Spleen (tissue), 11 donors: ENCODE results near the gene GALNT18. TPM values are rescaled to one million over a fixed set of nuclear protein-coding genes. Genes with fewer than 3 reads are reported as not detected.

Source experiments
- DNase-seq: peaks from one replicate; pipeline ENCODE4 v3.0.0-alpha.2; 2020
- H3K27ac ChIP-seq, 8 donors: fragments of 200-600 bp; sonication (generic) in 7 of 8; 1 replicate in 4 of 8; 2 replicates in 4 of 8; pipeline versions ENCODE4 v1.5.0 to v1.8.0; 2016 to 2021; ENCODE audit warnings: inconsistent platforms in 4 of 8, mild to moderate bottlenecking in 4 of 8, moderate library complexity in 1 of 8
- H3K27me3 ChIP-seq, 7 donors: fragments of 200-600 bp; sonication (generic) in 6 of 7; replicated peaks in 1 of 7; 1 replicate in 4 of 7; 2 replicates in 3 of 7; pipeline versions ENCODE4 v1.5.0 to v1.8.0; 2016 to 2021; ENCODE audit warnings: inconsistent platforms in 3 of 7, mild to moderate bottlenecking in 1 of 7
- H3K36me3 ChIP-seq, 6 donors: fragments of 200-600 bp; sonication (generic) in 5 of 6; 1 replicate in 4 of 6; 2 replicates in 2 of 6; pipeline versions ENCODE4 v1.5.0 to v1.8.0; 2016 to 2021; ENCODE audit warnings: inconsistent platforms in 2 of 6
- H3K4me1 ChIP-seq, 6 donors: fragments of 200-600 bp; sonication (generic) in 5 of 6; 1 replicate in 3 of 6; 2 replicates in 3 of 6; pipeline versions ENCODE4 v1.5.0 to v1.8.0; 2016 to 2021; ENCODE audit warnings: inconsistent platforms in 3 of 6
- H3K4me3 ChIP-seq, 8 donors: fragments of 200-600 bp; sonication (generic) in 7 of 8; 1 replicate in 4 of 8; 2 replicates in 4 of 8; pipeline versions ENCODE4 v1.5.0 to v1.8.0; 2016 to 2021; ENCODE audit warnings: inconsistent platforms in 4 of 8, mild to moderate bottlenecking in 4 of 8, moderate library complexity in 2 of 8
- H3K9me3 ChIP-seq, 8 donors: fragments of 200-600 bp; sonication (generic) in 7 of 8; 1 replicate in 4 of 8; 2 replicates in 4 of 8; pipeline versions ENCODE4 v1.5.0 to v1.8.0; 2016 to 2021; ENCODE audit warnings: inconsistent platforms in 4 of 8
- CTCF ChIP-seq, 11 experiments: fragments of 200-600 bp in 7 of 11; fragments of 450-650 bp in 4 of 11; sonication (generic) in 4 of 11; IDR thresholded peaks in 8 of 11; conservative IDR thresholded peaks in 3 of 11; 1 replicate in 7 of 11; 2 replicates in 4 of 11; pipeline versions ENCODE4 v1.4.0 to v1.8.0; 2016 to 2021; ENCODE audit warnings: antibody characterized with exemption in 11 of 11, inconsistent platforms in 4 of 11, mild to moderate bottlenecking in 1 of 11
- POLR2A ChIP-seq, 3 donors: fragments of 450-650 bp; IDR thresholded peaks; one replicate each; pipeline ENCODE4 v1.5.1; 2017; ENCODE audit warnings: antibody characterized with exemption in 3 of 3, mild to moderate bottlenecking in 1 of 3
- POLR2AphosphoS5 ChIP-seq, 3 donors: sonication (generic); formaldehyde crosslinking; IDR thresholded peaks; one replicate each; pipeline ENCODE4 v1.5.1; 2017; ENCODE audit warnings: antibody characterized with exemption in 3 of 3
- WGBS, 5 donors: extraction: QIAGEN DNeasy Blood & Tissue Kit in 3 of 5; methylation state at CpG; one replicate each; pipeline versions ENCODE4 v1.1.5 to v1.1.7; 2013 to 2018; 5-methylcytosine and 5-hydroxymethylcytosine counted together
- intact Hi-C: fragments of 100-400 bp; cut with DNase I; formaldehyde crosslinking; loops from one replicate; pipeline ENCODE4 v1.15.0; 2023; ENCODE audit warnings: low total_unique reads
- polyA plus RNA-seq, 3 donors: library from polyadenylated mRNA; stranded (reverse); fragments of 200-250 nt; gene quantifications; one replicate each; pipeline ENCODE4 v1.2.1, GENCODE V29; 2013
- total RNA-seq, 7 donors: library from RNA; depleted of rRNA in 3 of 7; stranded (reverse); fragments of >200 nt in 3 of 7; fragmentation: NEBNext Ultra II Directional in 4 of 7; extraction: Animal tissue kit (Norgen Biotek cat#: 25700) in 4 of 7; gene quantifications; one replicate each; pipeline versions ENCODE4 v1.1.0 to v1.2.1, GENCODE V29; 2016 to 2021
- donor health status: healthy with polysubstance abuse.
- donor health status: DM: no; HTN: no; CAD: no; lungs with moderate emphysema.
- donor health status: DM: no; HTN: no; CAD: no.
- donor health status: Bipolar disorder and iron deficiency.
- donor health status: healthy.
- donor health status: DM: no; HTN: no; CAD: no.
- donor health status: DM: yes; HTN: yes; CAD: no.

Gene GALNT18
- total and polyA plus RNA-seq, 10 donors, result 0.87 to 6.9 (median 3.9) TPM

GRCh38 chr11:11565636-11566035 lies 56.2 kb downstream of the GALNT18 start:
- DNase-seq, result no peak
- 27 to 53% (median 33%) methylated on average over 2 of the region's 2 CpGs for WGBS, 5 donors
- no peaks in the 10 kb centered on the region for H3K36me3 ChIP-seq
- intact Hi-C loops, result no loop called here
- TF ChIP-seq POLR2AphosphoS5 (IDR thresholded peaks at IDR 0.05), result no peak
- TF ChIP-seq CTCF (IDR thresholded peaks at IDR 0.05 in 8 of 11, conservative IDR thresholded peaks at IDR 0.05 in 3 of 11), result no peak
- no peak for TF ChIP-seq POLR2A (IDR thresholded peaks at IDR 0.05)
- H3K4me3 ChIP-seq, result no peak overlapping the region
- H3K9me3 ChIP-seq, result no peaks in the 10 kb centered on the region
- peaks cover 0 to 8% (median 0%) of the 10 kb centered on the region in 7 donors for H3K27me3 ChIP-seq
- no peak overlapping the region for H3K27ac ChIP-seq
- H3K4me1 ChIP-seq, result peaks cover 0 to 10% (median 3%) of the 10 kb centered on the region in 6 donors

GRCh38 chr11:11563200-11563975 lies 58.4 kb downstream of the GALNT18 start:
- no peaks in the 10 kb centered on the region for H3K9me3 ChIP-seq
- no peak overlapping the region for H3K4me3 ChIP-seq
- intact Hi-C loops, result no loop called here
- DNase-seq, result no peak
- H3K36me3 ChIP-seq, result no peaks in the 10 kb centered on the region
- H3K4me1 ChIP-seq, result no peaks in the 10 kb centered on the region
- H3K27me3 ChIP-seq, result no peaks in the 10 kb centered on the region
- 76 to 87% (median 82%) methylated on average over 6 of the region's 6 CpGs for WGBS, 5 donors
- no peak overlapping the region for H3K27ac ChIP-seq
- TF ChIP-seq POLR2AphosphoS5 (IDR thresholded peaks at IDR 0.05) (no peak), CTCF (IDR thresholded peaks at IDR 0.05 in 8 of 11, conservative IDR thresholded peaks at IDR 0.05 in 3 of 11) (no peak), POLR2A (IDR thresholded peaks at IDR 0.05) (no peak)

GRCh38 chr11:11561991-11562390 lies 59.8 kb downstream of the GALNT18 start:
- Histone ChIP-seq H3K9me3 (no peaks in the 10 kb centered on the region), H3K27ac (no peak overlapping the region), H3K4me3 (no peak overlapping the region), H3K27me3 (no peaks in the 10 kb centered on the region), H3K36me3 (no peaks in the 10 kb centered on the region), H3K4me1 (no peaks in the 10 kb centered on the region)
- 87 to 96% (median 93%) methylated on average over 5 of the region's 5 CpGs for WGBS, 5 donors
- no peak for DNase-seq
- intact Hi-C loops, result no loop called here
- TF ChIP-seq CTCF (IDR thresholded peaks at IDR 0.05 in 8 of 11, conservative IDR thresholded peaks at IDR 0.05 in 3 of 11) (no peak), POLR2AphosphoS5 (IDR thresholded peaks at IDR 0.05) (no peak), POLR2A (IDR thresholded peaks at IDR 0.05) (no peak)

- H3K4me3 ChIP-seq, result no peak overlapping the region
- WGBS, 5 donors, result 22 to 57% (median 39%) methylated on average over 2 of the region's 2 CpGs
- H3K27me3 ChIP-seq, result no peaks in the 10 kb centered on the region
- H3K4me1 ChIP-seq, result peaks cover 0 to 1% (median 0%) of the 10 kb centered on the region in 6 donors
- DNase-seq, result no peak
- no peak overlapping the region for H3K27ac ChIP-seq
- TF ChIP-seq POLR2A (IDR thresholded peaks at IDR 0.05), result no peak
- no peak for TF ChIP-seq CTCF (IDR thresholded peaks at IDR 0.05 in 8 of 11, conservative IDR thresholded peaks at IDR 0.05 in 3 of 11)
- TF ChIP-seq POLR2AphosphoS5 (IDR thresholded peaks at IDR 0.05), result no peak
- intact Hi-C loops, result no loop called here
- no peaks in the 10 kb centered on the region for H3K36me3 ChIP-seq
- H3K9me3 ChIP-seq, result no peaks in the 10 kb centered on the region
Measured at GRCh38 chr11:11558826-11559225, 63.0 kb downstream of the GALNT18 start.
